Measurements from ENCODE around the gene NDUFAF7.
"Not testable (repeated sequence)": the region's sequence is repeated elsewhere in the genome, so short reads cannot be mapped to it uniquely, and the experiment has no call there.

NDUFAF7 gene

DNA sequence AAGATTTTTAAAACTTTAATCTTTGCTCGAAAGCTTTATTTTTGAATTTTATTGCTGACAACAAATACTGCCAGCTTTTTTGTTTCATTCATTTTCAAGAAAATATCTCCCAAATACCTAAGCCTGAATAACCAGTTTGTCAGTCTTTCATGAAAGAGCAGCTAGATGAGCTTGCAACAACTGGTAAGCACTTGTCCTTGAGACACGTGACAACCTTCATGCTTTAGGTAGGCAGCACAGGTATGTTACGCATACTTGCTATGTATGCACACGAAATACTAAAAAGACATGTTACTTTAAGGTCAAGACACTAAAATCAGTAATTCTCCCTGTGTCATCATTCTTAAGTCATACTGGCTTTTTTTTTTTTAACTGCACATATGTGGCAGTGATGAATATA lies 12.4 kb upstream of the NDUFAF7 start:
- DNase-seq: no peak

- DNase-seq: no peak
These were observed 8.3 kb upstream of the NDUFAF7 start for GRCh38 chr2:37223131-37223530.

- no peak for DNase-seq
These were observed 7.4 kb upstream of the NDUFAF7 start for GRCh38 chr2:37224063-37224462.

- DNase-seq: not testable (repeated sequence)
These were observed 6.3 kb upstream of the NDUFAF7 start for GRCh38 chr2:37225129-37225528.

- DNase-seq: no peak
These were observed 4.6 kb upstream of the NDUFAF7 start for GRCh38 chr2:37226863-37227262.

GRCh38 chr2:37228788-37229187 lies 2.7 kb upstream of the NDUFAF7 start:
- no peak for DNase-seq

GRCh38 chr2:37230581-37230980 lies 877 bp upstream of the NDUFAF7 start:
- no peak for DNase-seq

DNA sequence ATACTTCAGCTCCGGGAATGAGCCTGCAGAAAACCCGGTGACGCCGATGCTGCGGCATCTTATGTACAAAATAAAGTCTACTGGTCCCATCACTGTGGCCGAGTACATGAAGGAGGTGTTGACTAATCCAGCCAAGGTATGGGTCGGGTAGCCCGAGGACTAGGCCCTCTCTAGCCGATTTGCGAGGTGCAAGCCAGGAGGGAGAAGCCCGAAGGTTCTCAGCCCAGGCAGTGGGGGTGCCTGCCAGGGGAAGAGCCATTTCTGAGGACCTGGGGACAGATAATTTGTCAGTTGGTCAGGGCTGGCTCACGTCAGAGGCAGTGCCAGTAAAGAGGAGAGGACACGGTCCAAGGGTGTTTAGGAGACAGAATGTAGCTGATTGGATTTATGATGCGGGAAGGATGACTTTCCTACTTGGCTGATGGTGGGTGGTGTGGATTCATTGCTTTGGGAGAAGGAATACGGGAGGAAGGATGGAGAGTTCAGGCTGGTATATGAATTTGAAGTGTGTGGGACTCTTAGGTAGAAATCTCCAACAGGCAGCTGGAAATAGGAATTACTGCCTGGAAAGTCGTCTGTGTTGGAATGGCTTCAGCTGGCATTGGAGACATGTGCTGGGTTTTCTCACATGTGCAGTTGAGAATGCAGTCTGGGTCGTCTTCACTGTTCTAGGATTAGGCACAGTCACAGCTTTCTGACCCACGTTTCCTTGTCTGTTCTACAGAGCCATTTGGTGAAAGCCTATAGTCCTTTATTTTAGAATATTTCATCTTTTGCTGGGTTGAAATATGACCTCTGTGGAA lies 874 bp downstream of the NDUFAF7 start:
- no peak for DNase-seq

DNA sequence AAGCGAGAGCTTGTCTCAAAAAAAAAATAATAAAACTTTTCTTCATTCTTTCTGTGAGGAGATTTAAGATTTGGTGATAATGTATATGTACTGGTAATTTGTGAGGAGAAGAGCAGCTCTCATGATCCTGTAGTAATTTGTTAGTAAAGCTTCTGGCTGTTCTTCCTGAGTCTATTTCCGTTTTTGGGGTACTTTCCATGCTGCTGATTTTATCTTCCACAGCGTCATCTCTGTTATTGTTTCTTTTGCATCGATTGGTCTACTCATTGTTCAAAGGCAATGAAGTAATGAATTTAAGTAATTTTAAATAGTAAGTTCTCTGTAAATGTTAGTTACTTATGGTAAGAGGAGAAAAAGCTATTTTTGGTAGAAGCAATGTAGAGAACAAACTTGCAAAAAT lies 12.0 kb downstream of the NDUFAF7 start:
- no peak for DNase-seq

- DNase-seq: no peak
These were observed 12.6 kb downstream of the NDUFAF7 start for GRCh38 chr2:37244017-37244416.

DNA sequence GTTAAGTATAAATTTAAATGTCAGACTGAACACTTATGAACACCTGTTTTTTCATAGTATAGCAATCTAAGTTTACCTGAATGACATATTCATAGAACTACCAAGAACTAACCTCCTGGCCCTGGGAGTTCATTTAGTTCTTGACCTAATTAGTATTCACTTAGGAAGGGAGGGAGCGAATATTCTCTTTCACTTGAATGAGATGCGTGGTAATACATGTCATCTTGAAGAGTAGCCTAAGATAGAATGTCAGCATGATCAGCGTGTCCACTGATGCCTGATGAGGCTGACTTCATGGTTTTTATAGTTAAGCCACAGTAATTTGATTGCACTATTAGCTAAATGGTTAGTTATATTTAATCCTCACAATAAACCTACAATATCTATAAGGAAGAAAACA lies 13.3 kb downstream of the NDUFAF7 start:
- no peak for DNase-seq

DNA sequence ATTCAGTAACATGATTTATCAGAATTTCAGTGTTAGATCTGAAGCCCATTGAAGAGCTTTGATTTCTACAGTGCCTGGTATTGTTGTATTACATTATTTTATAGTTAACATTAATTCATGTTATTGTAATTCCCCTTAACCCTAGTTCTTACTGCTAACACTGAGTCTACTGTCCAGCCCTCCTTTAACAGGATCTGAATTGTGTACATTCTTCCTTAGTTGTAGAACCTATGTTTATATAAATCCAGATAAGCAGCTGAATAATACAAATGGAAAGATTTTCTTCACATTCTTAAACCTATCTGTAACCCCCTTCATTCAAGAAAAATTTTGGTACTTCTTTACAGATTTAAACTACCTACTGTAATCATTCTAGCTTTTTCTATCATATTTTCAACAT lies 14.7 kb downstream of the NDUFAF7 start:
- no peak for DNase-seq

- no peak for DNase-seq
These were observed 19.6 kb downstream of the NDUFAF7 start for GRCh38 chr2:37250869-37251740.

DNA sequence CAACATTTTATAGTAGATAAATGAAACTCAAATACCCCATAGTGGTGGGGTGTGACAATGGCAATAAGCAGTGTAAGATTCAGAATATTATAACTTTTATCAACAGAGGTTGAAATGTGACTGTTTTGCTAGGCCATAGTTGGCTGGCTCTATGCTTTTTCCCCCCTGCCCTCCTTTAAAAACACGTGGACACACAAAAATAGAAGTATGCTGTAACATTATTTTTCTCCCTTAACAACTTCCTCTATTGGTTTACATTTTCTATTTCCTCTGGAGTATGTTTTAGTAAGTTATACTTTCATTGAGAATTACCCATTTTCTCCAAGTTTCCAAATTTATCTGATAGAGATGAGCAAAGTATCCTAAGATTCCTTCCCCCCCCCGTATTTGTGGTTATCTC lies 31.1 kb downstream of the NDUFAF7 start:
- no peak for DNase-seq

DNA sequence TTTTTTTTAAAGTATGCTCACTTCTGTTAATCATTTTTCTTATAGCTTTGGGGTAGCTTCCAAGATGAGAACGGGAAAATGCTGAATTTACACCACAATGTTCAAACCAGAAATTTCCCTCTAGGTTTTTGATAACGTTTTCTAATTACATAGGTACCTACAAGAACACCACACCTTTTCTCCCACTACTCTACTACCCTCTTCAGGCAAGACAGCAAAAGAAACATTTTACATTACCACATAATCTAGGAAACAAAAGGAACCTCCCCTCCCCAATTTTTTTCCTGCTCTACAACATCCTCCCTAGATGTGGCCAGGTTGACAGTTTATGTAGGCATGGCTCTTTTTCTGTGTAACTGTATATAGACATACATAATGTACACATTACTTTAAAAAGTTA lies 32.4 kb downstream of the NDUFAF7 start:
- DNase-seq: no peak

- no peak for DNase-seq
These were observed 36.2 kb downstream of the NDUFAF7 start for GRCh38 chr2:37267685-37268084.

GRCh38 chr2:37268111-37268510 lies 36.7 kb downstream of the NDUFAF7 start:
- DNase-seq: no peak

DNA sequence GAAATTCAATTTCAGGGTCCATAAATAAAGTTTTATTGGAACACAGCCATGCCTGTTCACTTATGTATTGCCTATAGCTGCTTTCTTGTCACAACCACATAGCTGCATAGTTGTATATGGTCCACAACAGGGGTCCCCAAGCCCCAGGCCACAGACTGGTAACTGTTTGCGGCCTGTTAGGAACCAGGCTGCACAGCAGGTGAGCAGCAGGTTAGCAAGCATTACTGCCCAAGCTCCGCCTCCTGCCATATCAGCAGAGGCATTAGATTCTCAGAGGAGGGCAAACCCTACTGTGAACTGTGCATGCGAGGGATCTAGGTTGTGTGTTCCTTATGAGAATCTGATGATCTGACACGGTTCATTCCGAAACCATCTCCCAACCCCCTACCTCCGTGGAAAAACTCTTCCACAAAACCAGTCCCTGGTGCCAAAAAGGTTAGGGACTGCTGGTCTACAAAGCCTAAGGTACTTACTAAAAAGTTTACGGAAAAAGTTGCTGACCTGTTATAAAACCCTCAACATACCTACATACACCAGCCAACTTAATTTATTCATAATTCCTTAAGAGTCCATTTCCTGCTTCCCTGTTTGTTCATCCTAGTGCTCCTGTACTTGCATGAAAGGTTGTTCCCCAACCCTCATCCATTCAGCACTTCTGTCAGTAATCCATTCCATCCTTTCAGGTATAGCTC lies 40.1 kb downstream of the NDUFAF7 start:
- DNase-seq: no peak

GRCh38 chr2:37274359-37274965 lies 43.0 kb downstream of the NDUFAF7 start:
- no peak for DNase-seq

DNA sequence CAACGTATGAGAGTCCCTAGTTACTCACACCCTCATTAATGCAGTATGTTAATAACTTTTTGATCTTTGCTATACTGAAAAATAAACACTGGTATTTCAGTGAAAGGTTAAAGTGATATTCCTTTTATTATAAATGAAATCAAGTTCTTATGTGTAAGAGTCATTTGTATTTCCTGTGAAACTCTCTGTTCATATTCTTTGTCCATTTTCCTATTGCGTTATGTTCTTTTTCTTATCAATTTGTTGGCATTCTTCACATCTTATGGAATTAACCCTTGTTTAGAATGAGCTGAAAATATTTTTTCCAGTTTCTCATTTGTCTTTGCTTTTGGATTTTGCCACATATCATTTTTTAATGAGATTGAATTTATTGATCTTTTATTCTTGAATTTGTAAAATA lies 44.8 kb downstream of the NDUFAF7 start:
- no peak for DNase-seq

GRCh38 chr2:37281916-37282315 lies 50.5 kb downstream of the NDUFAF7 start:
- DNase-seq: no peak

- DNase-seq: no peak
These were observed 51.3 kb downstream of the NDUFAF7 start for GRCh38 chr2:37282746-37283145.

GRCh38 chr2:37283207-37283606 lies 51.7 kb downstream of the NDUFAF7 start:
- no peak for DNase-seq

All from CD4-positive, alpha-beta T cell treated with Interleukin-15 for 1 hour (primary cell).